HG02885 (cell line): ENCODE measurements around the gene ORAI1.
A peak's percentile ranks its signal among the peaks of the same experiment; 100 is the strongest.
"Not testable (repeated sequence)": the region's sequence is repeated elsewhere in the genome, so short reads cannot be mapped to it uniquely, and the experiment has no call there.

Experiments
- ATAC-seq: cut with Tn5 transposase; IDR thresholded peaks from one replicate; pipeline ENCODE4 v1.9.1; 2021; ENCODE audit warnings: mild to moderate bottlenecking; ENCODE audit not compliant: unreplicated experiment, poor library complexity

The ORAI1 gene

GRCh38 chr12:121626087-121626852, at the start of gene ORAI1:
Gene ORAI1, plus strand, starts transcription at chr12:121626530.
- peak; percentile 77 for ATAC-seq

DNA sequence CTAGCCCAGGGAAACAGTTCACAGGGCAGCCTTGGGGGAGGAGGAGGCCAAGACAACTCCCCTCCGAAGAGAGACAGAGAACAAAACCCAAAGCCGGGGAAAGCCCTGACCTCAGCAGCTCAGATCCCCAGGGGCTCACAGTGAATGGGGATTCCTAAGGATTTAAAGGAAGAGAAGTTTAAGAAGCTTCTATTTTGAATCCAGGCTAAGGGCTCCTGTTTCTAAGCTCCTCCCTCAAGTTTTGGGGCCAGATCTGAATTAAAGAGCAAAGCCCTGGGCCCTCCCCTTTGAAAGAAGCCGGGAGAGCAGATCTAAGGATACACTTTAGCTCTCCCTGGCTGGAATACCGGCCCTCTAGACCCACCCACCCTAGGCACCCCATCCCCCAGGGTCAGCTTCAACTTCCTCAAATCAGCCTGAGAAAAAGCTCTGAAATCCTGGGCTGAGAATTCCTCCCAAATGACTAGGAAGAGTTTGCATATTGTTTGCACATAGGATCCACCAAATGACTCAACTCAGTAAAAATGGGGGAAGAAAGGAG, 49.4 kb upstream of the ORAI1 start:
- ATAC-seq = no peak

DNA sequence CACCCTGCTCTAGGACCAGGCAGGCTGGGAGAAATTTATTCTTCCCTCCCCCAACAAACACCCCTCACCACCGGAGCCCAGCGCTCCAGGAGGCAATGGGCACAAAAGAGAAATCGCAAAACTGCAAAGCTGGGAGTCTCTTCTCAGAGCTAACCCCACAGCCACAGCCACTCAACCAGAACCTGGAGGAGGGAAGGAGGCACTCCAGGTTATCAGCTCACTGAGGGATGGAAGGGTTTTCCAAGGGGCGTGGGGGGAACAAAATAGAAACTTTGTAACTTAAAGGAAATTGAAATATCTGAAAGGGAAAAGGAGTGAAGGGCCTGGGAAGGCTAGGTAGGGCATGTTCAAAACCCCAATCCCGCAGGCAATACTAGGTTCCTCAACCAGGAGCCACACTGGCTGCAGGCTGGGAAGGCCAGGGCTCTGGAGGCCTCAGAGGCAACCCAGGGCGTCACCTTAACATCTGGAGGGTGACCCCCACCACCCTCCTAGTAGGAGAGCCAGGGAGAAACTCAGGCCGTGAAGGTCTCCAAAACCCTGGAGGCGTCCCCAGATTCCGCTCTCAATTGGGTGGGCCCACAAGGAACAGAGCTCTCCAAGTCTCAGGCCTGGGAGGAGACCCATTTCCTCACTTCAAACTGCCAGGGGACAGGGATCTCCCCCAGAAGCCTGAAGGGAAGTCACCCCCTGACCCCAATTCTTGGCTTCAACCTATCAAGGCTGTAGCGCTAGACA, 48.7 kb upstream of the ORAI1 start:
- no peak for ATAC-seq

- ATAC-seq = no peak
These were observed 47.8 kb upstream of the ORAI1 start for GRCh38 chr12:121578230-121579189.

- ATAC-seq = no peak
These were observed 47.0 kb upstream of the ORAI1 start for GRCh38 chr12:121579190-121579791.

DNA sequence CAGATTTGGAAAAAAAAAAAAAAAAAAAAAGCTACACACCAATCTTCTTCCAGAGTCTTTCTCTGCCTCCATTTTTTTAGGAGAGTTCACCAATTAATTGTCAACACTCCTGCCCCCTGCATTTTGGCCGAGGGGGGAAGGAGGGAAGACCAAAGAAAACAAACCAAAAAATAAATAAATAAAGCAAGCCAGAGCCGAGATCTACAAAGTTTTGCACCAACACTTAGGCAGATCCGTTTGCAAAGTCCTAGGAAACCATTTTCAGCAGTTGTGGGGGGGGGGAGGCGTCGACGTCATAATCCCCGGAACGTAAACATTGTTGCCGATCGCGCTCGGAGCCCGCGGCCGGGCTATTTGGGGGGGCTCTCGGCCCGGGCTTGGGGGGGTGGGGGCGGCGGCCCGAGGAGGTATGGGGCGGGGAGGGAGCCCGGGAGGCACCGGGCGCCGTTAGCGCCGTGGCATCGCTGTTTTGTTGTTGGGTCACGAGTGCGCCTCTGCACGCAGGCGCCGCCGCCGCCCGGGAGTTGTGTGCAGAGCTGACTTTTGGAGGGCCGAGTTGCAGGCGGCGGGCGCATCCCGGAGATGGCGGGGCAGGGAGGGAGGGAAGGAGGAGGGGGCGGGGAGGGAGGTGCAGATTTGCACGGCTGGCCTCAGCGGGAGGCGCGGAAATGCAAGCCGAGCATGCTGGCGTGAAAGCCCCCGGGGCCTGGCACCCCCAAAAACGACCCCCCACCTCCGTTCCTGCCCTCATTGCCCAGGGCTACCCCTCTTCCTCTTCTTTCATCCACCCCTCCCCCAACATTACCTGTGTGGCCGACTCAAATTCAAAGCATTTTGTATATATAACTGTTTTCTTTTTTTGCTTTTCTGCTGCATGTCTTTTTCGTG, 46.1 kb upstream of the ORAI1 start:
- peak; percentile 59 for ATAC-seq

GRCh38 chr12:121580959-121581685, 45.2 kb upstream of the ORAI1 start, which contains the start of gene KDM2B:
Gene KDM2B, minus strand, starts transcription at chr12:121581023. Its CDS starts 112 bp downstream, at chr12:121580911.
- ATAC-seq = no peak

- no peak for ATAC-seq
These were observed 44.5 kb upstream of the ORAI1 start for GRCh38 chr12:121581686-121582429.

GRCh38 chr12:121582583-121583333, 43.6 kb upstream of the ORAI1 start:
- no peak for ATAC-seq

DNA sequence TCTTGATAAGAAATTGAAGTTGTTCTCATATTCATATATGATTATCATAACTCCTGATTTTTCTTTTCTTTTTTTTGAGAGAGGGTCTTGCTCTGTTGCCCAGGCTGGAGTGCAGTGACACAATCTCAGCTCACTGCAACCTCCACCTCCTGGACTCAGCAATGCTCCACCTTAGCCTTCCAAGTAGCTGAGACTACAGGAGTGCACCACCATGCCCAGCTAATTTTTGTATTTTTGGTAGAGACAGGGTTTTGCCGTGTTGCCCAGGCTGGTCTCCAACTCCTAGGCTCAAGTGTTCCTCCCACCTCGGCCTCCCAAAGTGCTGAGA, 43.0 kb upstream of the ORAI1 start:
- not testable (repeated sequence) for ATAC-seq

DNA sequence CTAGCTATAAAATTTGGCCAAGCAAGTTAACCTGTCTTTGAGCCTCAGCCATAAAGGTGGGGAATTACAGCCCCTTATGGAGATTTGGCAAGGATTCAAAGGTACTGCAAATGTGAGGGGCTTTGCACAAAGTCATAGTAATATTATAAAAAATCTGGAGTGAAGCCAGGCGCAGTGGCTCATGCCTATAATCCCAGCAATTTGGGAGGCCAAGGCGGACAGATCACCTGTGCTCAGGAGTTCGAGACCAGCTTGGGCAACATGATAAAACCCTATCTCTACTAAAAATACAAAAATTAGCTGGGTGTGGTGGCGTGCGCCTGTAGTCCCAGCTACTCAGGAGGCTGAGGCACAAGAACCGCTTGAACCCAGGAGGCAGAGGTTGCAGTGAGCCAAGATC, 41.4 kb upstream of the ORAI1 start:
- not testable (repeated sequence) for ATAC-seq

GRCh38 chr12:121590476-121591143, 35.7 kb upstream of the ORAI1 start:
- ATAC-seq = peak; percentile 41

- ATAC-seq = no peak
These were observed 34.0 kb upstream of the ORAI1 start for GRCh38 chr12:121592320-121592719.

DNA sequence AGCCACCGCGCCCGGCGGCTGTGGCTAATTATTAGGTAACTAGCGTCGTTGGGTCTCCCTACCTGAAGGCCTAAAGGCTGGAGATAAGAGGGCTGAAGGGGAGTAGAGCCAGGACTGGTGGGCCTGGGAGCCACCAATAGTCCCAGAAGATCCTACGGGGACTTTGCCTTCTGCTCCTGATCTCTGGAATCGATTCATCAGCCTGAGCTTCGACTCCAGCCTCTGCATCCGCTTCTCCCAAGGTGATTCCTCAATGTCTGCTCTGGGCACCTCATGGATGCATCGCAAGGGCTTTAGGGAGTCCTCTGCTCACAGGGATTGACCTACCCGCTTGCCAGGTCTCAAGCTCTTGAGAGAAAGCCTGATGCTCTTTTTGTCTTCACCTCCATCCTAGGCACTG, 30.8 kb upstream of the ORAI1 start:
- no peak for ATAC-seq

- ATAC-seq = no peak
These were observed 29.8 kb upstream of the ORAI1 start for GRCh38 chr12:121596526-121596925.

DNA sequence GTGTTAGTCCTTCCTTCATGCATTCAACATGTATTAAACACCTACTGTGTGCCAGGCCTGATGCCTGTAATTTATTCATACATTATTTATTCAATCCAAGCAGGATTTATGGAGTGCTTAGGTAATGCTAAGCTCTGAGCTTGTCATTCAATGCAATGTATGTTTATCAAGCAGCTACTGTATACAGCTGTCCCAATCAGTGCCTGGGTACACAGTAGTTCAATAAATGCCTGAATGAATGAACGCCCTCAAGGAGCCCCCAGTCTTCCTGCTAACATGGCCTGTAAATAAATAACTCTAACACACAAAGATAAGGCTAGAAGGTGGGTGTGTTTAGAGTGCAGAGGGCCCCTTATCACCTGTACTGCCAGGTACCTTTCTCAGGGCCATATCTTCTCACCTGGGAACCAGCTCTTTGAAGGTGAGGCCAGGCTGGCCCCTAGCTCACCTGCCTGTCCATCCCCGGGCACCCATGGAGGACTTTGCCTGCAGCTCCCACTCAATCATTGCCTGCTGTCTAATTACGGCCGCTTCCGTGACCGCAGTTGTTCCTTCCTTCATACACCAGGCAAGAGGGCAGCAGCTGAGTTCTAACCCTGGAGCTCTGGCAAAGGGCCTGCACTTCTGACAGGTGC, 25.5 kb upstream of the ORAI1 start:
- no peak for ATAC-seq
